ENCODE data around the gene PKNOX1. TPM values are rescaled to one million over a fixed set of nuclear protein-coding genes. Genes with fewer than 3 reads are reported as not detected.

Gene PKNOX1
- total and polyA plus RNA-seq, 7 donors, result 3.6 to 19.4 (median 9.6) TPM

DNA sequence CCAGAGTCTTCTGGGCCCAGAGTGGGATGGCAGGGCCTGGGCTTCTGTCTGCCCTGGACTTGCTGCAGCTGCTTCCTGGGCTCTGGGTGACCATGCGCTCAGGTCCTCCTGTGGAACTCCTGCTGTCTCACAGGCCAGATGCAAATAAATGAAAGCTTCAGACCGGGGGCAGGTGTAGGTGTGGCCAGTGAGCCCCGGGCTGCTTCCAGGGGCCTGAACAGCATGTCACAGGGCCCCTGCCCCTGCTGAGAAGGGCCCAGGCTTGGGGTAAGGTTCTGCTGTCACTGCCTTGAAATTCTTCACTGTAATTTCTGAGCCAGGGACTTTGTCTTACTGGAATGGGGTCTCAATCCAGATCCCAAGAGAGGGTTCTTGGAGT, 2.5 kb upstream of the PKNOX1 start:
- peaks cover 0 to 21% (median 16%) of the 10 kb centered on the region in 4 donors for H3K4me1 ChIP-seq
- no peaks in the 10 kb centered on the region for H3K9me3 ChIP-seq
- WGBS, 2 donors, result 53 to 64% methylated on average over 3 of the region's 3 CpGs
- intact Hi-C loops (cut with DNase I), result no loop called here
- no peaks in the 10 kb centered on the region for H3K27me3 ChIP-seq
- DNase-seq, result peak; percentile 58
- peaks cover 0 to under 1% (median 0%) of the 10 kb centered on the region in 4 donors for H3K36me3 ChIP-seq
- peak overlapping the region in 1 of 4 donors; percentile 31 for H3K27ac ChIP-seq
- H3K4me3 ChIP-seq, result no peak overlapping the region
- no peak for TF ChIP-seq CTCF (IDR thresholded peaks at IDR 0.05)
- no peak for TF ChIP-seq EP300 (IDR thresholded peaks at IDR 0.05)
- no peak for TF ChIP-seq POLR2AphosphoS5 (IDR thresholded peaks at IDR 0.05)
- TF ChIP-seq POLR2A (IDR thresholded peaks at IDR 0.05), result no peak

GRCh38 chr21:42973309-42973990, 912 bp upstream of the PKNOX1 start:
- peak; percentile 72 for DNase-seq
- peaks cover 0 to 3% (median 0%) of the 10 kb centered on the region in 4 donors for H3K36me3 ChIP-seq
- intact Hi-C loops (cut with DNase I), result no loop called here
- 58 to 68% methylated on average over 19 of the region's 19 CpGs for WGBS, 2 donors
- H3K27me3 ChIP-seq, result no peaks in the 10 kb centered on the region
- H3K9me3 ChIP-seq, result no peaks in the 10 kb centered on the region
- peak overlapping the region; percentile 81 to 100 (median 84) for H3K27ac ChIP-seq
- H3K4me1 ChIP-seq, result peaks cover 0 to 21% (median 19%) of the 10 kb centered on the region in 4 donors
- H3K4me3 ChIP-seq, result peak overlapping the region; percentile 34 to 90 (median 55)
- TF ChIP-seq CTCF (IDR thresholded peaks at IDR 0.05), result peak in 1 of 4 experiments; percentile 32
- no peak for TF ChIP-seq POLR2A (IDR thresholded peaks at IDR 0.05)

GRCh38 chr21:42974832-42975820, 764 bp downstream of the PKNOX1 start:
- TF ChIP-seq POLR2AphosphoS5 (IDR thresholded peaks at IDR 0.05), result peak; percentile 64 to 87 (median 78)
- TF ChIP-seq POLR2A (IDR thresholded peaks at IDR 0.05), result no peak
- TF ChIP-seq EP300 (IDR thresholded peaks at IDR 0.05), result peak in 1 of 4 donors; percentile 40
- no peak for TF ChIP-seq CTCF (IDR thresholded peaks at IDR 0.05)
- Histone ChIP-seq H3K4me3 (peak overlapping the region; percentile 64 to 95 (median 82)), H3K36me3 (peaks cover 0 to 9% (median 0%) of the 10 kb centered on the region in 4 donors), H3K4me1 (peaks cover 0 to 21% (median 20%) of the 10 kb centered on the region in 4 donors), H3K9me3 (no peaks in the 10 kb centered on the region), H3K27me3 (no peaks in the 10 kb centered on the region), H3K27ac (peak overlapping the region; percentile 98 to 100 (median 100))
- intact Hi-C loops (cut with DNase I), result no loop called here
- 0 to 1% methylated on average over 125 of the region's 125 CpGs for WGBS, 2 donors
- peak; percentile 85 for DNase-seq

- no peak for DNase-seq
- H3K4me3 ChIP-seq, result peak overlapping the region; percentile 64 to 95 (median 82)
- peaks cover 0 to 26% (median 24%) of the 10 kb centered on the region in 4 donors for H3K4me1 ChIP-seq
- H3K9me3 ChIP-seq, result no peaks in the 10 kb centered on the region
- intact Hi-C loops (cut with DNase I), result no loop called here
- peak overlapping the region; percentile 98 to 100 (median 100) for H3K27ac ChIP-seq
- peaks cover 0 to 9% (median 0%) of the 10 kb centered on the region in 4 donors for H3K36me3 ChIP-seq
- WGBS, 2 donors, result 47% methylated on average over 6 of the region's 6 CpGs
- TF ChIP-seq EP300 (IDR thresholded peaks at IDR 0.05), result no peak
- no peak for TF ChIP-seq CTCF (IDR thresholded peaks at IDR 0.05)
- no peak for TF ChIP-seq POLR2AphosphoS5 (IDR thresholded peaks at IDR 0.05)
- TF ChIP-seq POLR2A (IDR thresholded peaks at IDR 0.05), result no peak
- no peaks in the 10 kb centered on the region for H3K27me3 ChIP-seq
Observed at GRCh38 chr21:42975886-42976608, 1.7 kb downstream of the PKNOX1 start.
